Suppressor macrophage treated with lipopolysaccharide for 1 hour (primary cell): ENCODE measurements around the gene ASXL1.

Source experiments
- DNase-seq, 3 donors: peaks; one replicate each; pipeline ENCODE4 v3.0.0-alpha.2; 2020 to 2022

Gene ASXL1

DNA sequence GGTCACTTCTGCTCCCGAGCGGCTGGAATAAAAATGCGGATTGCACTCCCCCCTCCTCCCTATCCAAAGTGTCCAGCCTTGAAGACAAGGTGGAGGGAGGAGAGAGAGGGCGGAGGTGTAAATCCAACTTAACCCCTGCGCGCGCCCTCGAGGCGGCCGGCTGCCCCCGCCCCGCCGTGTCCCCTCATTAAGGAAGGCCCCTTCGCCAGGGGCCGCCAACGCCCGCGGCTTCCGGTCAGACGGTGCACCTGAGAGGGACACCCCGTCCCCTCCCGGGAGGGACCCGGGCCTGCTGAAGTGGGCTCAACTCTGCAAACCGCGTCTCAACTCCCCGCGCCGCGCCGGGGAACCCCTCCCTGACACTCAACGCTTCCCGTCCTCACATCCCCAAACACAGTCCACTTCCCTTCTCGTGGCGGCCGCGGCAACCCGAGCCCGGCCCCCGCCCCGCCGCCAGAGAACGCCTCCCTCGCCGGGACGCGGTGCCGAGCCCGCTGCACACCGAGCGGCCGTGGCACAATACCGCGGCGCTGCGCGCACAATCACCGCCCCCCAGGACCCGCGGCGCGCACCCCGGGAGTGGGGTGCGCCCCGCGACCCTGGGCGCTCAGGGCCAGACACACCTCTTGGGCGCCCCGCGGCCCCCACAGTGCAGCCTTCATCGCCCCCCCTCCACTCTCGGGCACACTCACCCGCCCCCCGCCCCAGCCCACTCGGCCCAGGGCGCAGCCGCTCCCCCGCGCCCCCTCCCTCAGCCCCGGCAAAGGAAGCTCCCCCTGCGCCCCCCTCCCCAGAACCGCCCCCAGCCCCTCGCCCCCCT, 124.5 kb downstream of the ASXL1 start:
- DNase-seq: peak; percentile 86 to 94 (median 92)

- peak; percentile 74 to 92 (median 79) for DNase-seq
Observed at GRCh38 chr20:32483351-32484224, 125.5 kb downstream of the ASXL1 start.

- DNase-seq: peak in 1 of 3 donors; percentile 51
Observed at GRCh38 chr20:32484225-32484957, 126.3 kb downstream of the ASXL1 start.

GRCh38 chr20:32484958-32485769, 127.0 kb downstream of the ASXL1 start:
- DNase-seq: peak; percentile 85 to 87 (median 86)

GRCh38 chr20:32485770-32486478, 127.8 kb downstream of the ASXL1 start:
- DNase-seq: no peak

GRCh38 chr20:32487381-32487780, 129.2 kb downstream of the ASXL1 start:
- no peak for DNase-seq

- DNase-seq: no peak
Observed at GRCh38 chr20:32488066-32488838, 130.1 kb downstream of the ASXL1 start.
